Measurements from ENCODE around the gene APCDD1L.

APCDD1L gene

DNA sequence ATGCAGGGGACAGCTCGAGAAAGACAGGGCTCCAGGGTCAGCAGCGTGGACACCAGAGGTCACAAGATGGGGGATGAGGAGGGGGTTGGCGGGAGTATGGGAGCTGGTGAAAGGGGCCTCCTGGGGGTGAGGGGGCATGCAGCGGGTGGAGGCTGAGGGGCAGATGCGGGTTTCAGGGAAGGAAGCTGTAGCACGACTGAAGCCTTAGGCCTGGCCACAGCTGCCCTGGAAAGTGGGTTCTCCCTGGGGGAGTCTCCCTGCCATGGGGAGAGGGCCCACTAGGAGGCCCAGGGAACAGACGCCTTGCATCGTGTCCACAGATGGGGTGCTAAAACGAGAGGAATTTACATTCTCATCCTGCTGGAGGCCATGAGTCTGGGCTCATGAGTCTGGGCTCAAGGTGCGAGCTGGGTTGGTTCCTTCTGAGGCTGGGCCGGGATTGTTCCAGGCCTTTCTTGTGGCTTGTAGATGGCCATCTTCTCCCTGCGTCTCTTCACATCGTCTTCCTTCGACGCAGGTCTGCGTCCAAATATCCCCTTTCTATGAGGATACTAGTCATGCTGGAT lies 18.0 kb downstream of the APCDD1L start:
- no peak overlapping the region for H2AFZ ChIP-seq
- no peak overlapping the region for H3K4me3 ChIP-seq (ENCODE audit: low read depth, low read length)
- no peaks in the 10 kb centered on the region for H3K9me3 ChIP-seq (ENCODE audit: control insufficient read depth, low read length)
- H3K27ac ChIP-seq: no peak overlapping the region
- H3K4me1 ChIP-seq: no peaks in the 10 kb centered on the region
- H3K4me2 ChIP-seq (ENCODE audit: low read length): no peak overlapping the region
- TF ChIP-seq, protein P1, sequence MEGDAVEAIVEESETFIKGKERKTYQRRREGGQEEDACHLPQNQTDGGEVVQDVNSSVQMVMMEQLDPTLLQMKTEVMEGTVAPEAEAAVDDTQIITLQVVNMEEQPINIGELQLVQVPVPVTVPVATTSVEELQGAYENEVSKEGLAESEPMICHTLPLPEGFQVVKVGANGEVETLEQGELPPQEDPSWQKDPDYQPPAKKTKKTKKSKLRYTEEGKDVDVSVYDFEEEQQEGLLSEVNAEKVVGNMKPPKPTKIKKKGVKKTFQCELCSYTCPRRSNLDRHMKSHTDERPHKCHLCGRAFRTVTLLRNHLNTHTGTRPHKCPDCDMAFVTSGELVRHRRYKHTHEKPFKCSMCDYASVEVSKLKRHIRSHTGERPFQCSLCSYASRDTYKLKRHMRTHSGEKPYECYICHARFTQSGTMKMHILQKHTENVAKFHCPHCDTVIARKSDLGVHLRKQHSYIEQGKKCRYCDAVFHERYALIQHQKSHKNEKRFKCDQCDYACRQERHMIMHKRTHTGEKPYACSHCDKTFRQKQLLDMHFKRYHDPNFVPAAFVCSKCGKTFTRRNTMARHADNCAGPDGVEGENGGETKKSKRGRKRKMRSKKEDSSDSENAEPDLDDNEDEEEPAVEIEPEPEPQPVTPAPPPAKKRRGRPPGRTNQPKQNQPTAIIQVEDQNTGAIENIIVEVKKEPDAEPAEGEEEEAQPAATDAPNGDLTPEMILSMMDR (IDR thresholded peaks at IDR 0.05): no peak
- no peaks in the 10 kb centered on the region for H3K79me2 ChIP-seq
- no peaks in the 10 kb centered on the region for H3K27me3 ChIP-seq (ENCODE audit: control insufficient read depth, insufficient read depth, low read length)
- H3K9ac ChIP-seq: no peak overlapping the region
- no peaks in the 10 kb centered on the region for H3K36me3 ChIP-seq (ENCODE audit: control insufficient read depth, insufficient read depth, low read length)

DNA sequence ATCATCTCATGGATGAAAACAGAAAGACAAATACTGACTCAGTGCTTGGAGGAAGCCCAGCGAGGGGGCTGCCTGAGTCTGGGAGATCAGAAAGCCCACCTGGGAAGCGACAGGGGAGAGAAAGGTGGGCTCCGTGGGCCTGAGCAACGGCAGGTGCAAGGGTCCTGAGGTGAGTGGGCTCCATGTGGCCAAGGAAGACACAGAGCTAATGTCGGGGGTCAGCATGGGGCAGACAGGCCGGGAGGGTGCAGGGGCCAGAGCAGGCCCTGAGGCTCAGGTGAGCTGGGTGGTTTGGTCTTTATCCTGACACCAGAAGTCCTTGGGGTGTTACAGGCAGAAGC lies 18.8 kb downstream of the APCDD1L start:
- H3K79me2 ChIP-seq: no peaks in the 10 kb centered on the region
- TF ChIP-seq, protein P1 (IDR thresholded peaks at IDR 0.05): no peak
- H3K4me2 ChIP-seq (ENCODE audit: low read length): no peak overlapping the region
- no peak overlapping the region for H3K9ac ChIP-seq
- H3K36me3 ChIP-seq (ENCODE audit: control insufficient read depth, insufficient read depth, low read length): no peaks in the 10 kb centered on the region
- H3K4me3 ChIP-seq (ENCODE audit: low read depth, low read length): no peak overlapping the region
- no peak overlapping the region for H2AFZ ChIP-seq
- H3K4me1 ChIP-seq: no peaks in the 10 kb centered on the region
- no peak overlapping the region for H3K27ac ChIP-seq
- H3K9me3 ChIP-seq (ENCODE audit: control insufficient read depth, low read length): no peaks in the 10 kb centered on the region
- H3K27me3 ChIP-seq (ENCODE audit: control insufficient read depth, insufficient read depth, low read length): no peaks in the 10 kb centered on the region

DNA sequence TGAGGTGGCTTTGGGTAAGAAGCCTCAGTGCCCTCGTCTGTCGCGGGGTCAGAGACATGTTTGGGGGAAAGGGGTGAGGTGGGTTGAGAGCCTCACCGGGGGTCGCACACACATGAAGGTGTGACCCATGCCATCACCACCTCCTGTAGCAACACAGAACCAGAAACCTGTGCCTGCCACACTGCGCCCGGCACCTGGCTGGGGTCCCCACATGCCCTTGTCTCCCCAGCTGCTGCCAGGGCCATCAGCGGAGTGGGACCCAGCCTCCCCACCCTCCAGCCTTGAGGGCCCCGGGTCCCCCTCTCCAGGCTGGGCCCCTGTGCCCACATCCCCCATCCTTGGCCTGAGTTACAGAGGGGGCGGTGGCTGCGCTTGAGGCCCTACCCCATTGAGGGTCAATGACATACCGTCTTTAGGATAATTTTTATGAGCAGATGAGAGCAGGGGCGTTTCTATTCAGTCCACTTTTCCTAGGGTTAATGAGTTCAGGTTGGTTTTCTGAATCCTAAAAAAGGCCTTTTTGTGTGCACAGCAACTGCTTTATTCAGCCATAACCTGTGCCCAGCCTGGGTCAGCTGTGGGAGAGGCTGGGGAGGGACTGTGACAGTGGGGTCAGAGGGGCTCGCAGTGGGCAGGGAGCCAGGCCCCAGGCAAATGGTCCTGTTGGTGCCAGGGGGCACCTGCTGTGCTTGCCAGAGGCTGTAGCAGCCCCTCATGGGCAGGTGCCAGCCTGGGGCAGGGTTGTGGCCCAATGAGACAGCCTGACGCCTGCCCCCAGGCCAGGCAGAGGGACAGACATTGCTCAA lies 19.4 kb downstream of the APCDD1L start:
- no peak overlapping the region for H3K9ac ChIP-seq
- no peaks in the 10 kb centered on the region for H3K4me1 ChIP-seq
- H3K79me2 ChIP-seq: no peaks in the 10 kb centered on the region
- no peaks in the 10 kb centered on the region for H3K27me3 ChIP-seq (ENCODE audit: control insufficient read depth, insufficient read depth, low read length)
- H3K27ac ChIP-seq: no peak overlapping the region
- no peaks in the 10 kb centered on the region for H3K36me3 ChIP-seq (ENCODE audit: control insufficient read depth, insufficient read depth, low read length)
- H3K4me3 ChIP-seq (ENCODE audit: low read depth, low read length): no peak overlapping the region
- no peaks in the 10 kb centered on the region for H3K9me3 ChIP-seq (ENCODE audit: control insufficient read depth, low read length)
- no peak overlapping the region for H3K4me2 ChIP-seq (ENCODE audit: low read length)
- TF ChIP-seq, protein P1 (IDR thresholded peaks at IDR 0.05): no peak
- H2AFZ ChIP-seq: no peak overlapping the region

DNA sequence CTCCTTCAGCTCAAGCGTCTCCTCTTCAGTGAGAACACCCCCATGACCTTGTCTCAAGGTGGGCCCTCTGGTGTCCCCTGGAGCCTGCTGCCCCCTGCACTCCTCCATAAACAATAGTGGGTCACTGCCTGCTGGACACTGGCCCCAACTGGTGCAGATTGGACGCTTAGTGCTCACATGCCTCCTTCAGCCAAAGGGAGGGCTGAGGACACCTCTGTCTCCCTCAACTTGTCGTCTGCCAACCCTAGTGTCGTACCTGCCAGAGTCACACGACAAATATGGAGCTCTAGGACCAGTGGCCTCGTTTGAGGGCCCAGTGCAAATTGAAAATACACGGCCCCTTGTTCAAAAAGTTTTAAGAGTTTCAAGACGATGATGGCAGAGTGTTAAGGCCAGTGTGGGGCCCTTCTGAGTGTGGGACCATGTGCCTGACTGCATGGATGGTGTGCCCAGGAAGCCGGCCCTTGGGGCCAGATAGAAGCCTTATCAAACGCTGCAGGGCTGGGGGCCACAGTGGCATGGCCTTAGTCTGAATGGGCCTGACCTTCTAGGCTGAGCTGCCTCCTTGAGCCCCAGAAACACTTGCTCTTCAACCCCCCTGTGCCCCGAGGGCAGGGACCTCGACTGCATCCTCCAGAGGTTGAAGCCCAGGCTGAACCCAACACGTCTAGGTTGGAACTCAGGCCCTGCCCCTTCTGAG lies 20.1 kb downstream of the APCDD1L start:
- Histone ChIP-seq H3K36me3 (ENCODE audit: control insufficient read depth, insufficient read depth, low read length) (no peaks in the 10 kb centered on the region), H3K4me1 (no peaks in the 10 kb centered on the region), H2AFZ (no peak overlapping the region), H3K9ac (no peak overlapping the region), H3K4me2 (ENCODE audit: low read length) (no peak overlapping the region), H3K27ac (no peak overlapping the region), H3K4me3 (ENCODE audit: low read depth, low read length) (no peak overlapping the region), H3K79me2 (no peaks in the 10 kb centered on the region), H3K27me3 (ENCODE audit: control insufficient read depth, insufficient read depth, low read length) (no peaks in the 10 kb centered on the region), H3K9me3 (ENCODE audit: control insufficient read depth, low read length) (no peaks in the 10 kb centered on the region)
- TF ChIP-seq, protein P1 (IDR thresholded peaks at IDR 0.05): no peak
